Parathyroid adenoma (tissue), 2 donors: Measurements from ENCODE around the gene CELA1.

Experiments used
- H2AFZ ChIP-seq: fragments of 300-600 bp; sonication (generic); one replicate; pipeline ENCODE4 v1.7.0; 2017; ENCODE audit warnings: antibody characterized with exemption, mild to moderate bottlenecking
- H3K27ac ChIP-seq: fragments of 300-600 bp; sonication (generic); one replicate; pipeline ENCODE4 v1.7.0; 2017
- H3K27me3 ChIP-seq: fragments of 300-600 bp; sonication (generic); one replicate; pipeline ENCODE4 v1.7.0; 2017; ENCODE audit warnings: low read length; ENCODE audit not compliant: control insufficient read depth, insufficient read depth
- H3K36me3 ChIP-seq: fragments of 300-600 bp; sonication (generic); one replicate; pipeline ENCODE4 v1.7.0; 2017; ENCODE audit warnings: low read length; ENCODE audit not compliant: control insufficient read depth, insufficient read depth
- H3K4me1 ChIP-seq: fragments of 300-600 bp; sonication (generic); one replicate; pipeline ENCODE4 v1.7.0; 2017; ENCODE audit warnings: control low read depth
- H3K4me2 ChIP-seq: fragments of 300-600 bp; sonication (generic); one replicate; pipeline ENCODE4 v1.7.0; 2017; ENCODE audit warnings: low read length
- H3K4me3 ChIP-seq: fragments of 300-600 bp; sonication (generic); one replicate; pipeline ENCODE4 v1.7.0; 2017; ENCODE audit warnings: low read depth, low read length
- H3K79me2 ChIP-seq: fragments of 300-600 bp; sonication (generic); one replicate; pipeline ENCODE4 v1.7.0; 2017; ENCODE audit warnings: control low read depth
- H3K9ac ChIP-seq: fragments of 300-600 bp; sonication (generic); one replicate; pipeline ENCODE4 v1.7.0; 2017; ENCODE audit warnings: mild to moderate bottlenecking
- H3K9me3 ChIP-seq: fragments of 300-600 bp; sonication (generic); one replicate; pipeline ENCODE4 v1.7.0; 2017; ENCODE audit warnings: low read length; ENCODE audit not compliant: control insufficient read depth
- CTCF ChIP-seq: fragments of 300-600 bp; sonication (generic); IDR thresholded peaks from one replicate; pipeline ENCODE4 v1.7.0; 2017; ENCODE audit warnings: antibody characterized with exemption, mild to moderate bottlenecking
- donor health status: primary hyperparathyroidism.

Gene CELA1

GRCh38 chr12:51357374-51358047 lies 11.0 kb upstream of the CELA1 start:
- TF ChIP-seq CTCF: no peak
- H3K4me3 ChIP-seq: no peak overlapping the region
- H3K36me3 ChIP-seq: no peaks in the 10 kb centered on the region
- no peaks in the 10 kb centered on the region for H3K79me2 ChIP-seq
- no peaks in the 10 kb centered on the region for H3K27me3 ChIP-seq
- H3K4me1 ChIP-seq: no peaks in the 10 kb centered on the region
- H3K9ac ChIP-seq: no peak overlapping the region
- no peak overlapping the region for H2AFZ ChIP-seq
- H3K27ac ChIP-seq: no peak overlapping the region
- H3K9me3 ChIP-seq: no peaks in the 10 kb centered on the region
- no peak overlapping the region for H3K4me2 ChIP-seq

- H3K4me1 ChIP-seq: peaks cover 2% of the 10 kb centered on the region
- peak; percentile 40 for TF ChIP-seq CTCF
- no peak overlapping the region for H3K27ac ChIP-seq
- H3K9ac ChIP-seq: no peak overlapping the region
- H3K79me2 ChIP-seq: no peaks in the 10 kb centered on the region
- no peak overlapping the region for H2AFZ ChIP-seq
- H3K36me3 ChIP-seq: no peaks in the 10 kb centered on the region
- no peak overlapping the region for H3K4me3 ChIP-seq
- H3K27me3 ChIP-seq: no peaks in the 10 kb centered on the region
- H3K9me3 ChIP-seq: no peaks in the 10 kb centered on the region
- H3K4me2 ChIP-seq: no peak overlapping the region
Observed at GRCh38 chr12:51351913-51352532, 5.5 kb upstream of the CELA1 start.

- no peak overlapping the region for H3K27ac ChIP-seq
- no peaks in the 10 kb centered on the region for H3K9me3 ChIP-seq
- no peaks in the 10 kb centered on the region for H3K79me2 ChIP-seq
- H3K4me2 ChIP-seq: no peak overlapping the region
- H3K36me3 ChIP-seq: no peaks in the 10 kb centered on the region
- no peak overlapping the region for H3K4me3 ChIP-seq
- no peak overlapping the region for H2AFZ ChIP-seq
- no peaks in the 10 kb centered on the region for H3K27me3 ChIP-seq
- peaks cover 2% of the 10 kb centered on the region for H3K4me1 ChIP-seq
- TF ChIP-seq CTCF: no peak
- H3K9ac ChIP-seq: no peak overlapping the region
Observed at GRCh38 chr12:51349026-51349425, 2.5 kb upstream of the CELA1 start.

GRCh38 chr12:51348116-51348515 lies 1.6 kb upstream of the CELA1 start:
- Histone ChIP-seq H2AFZ (no peak overlapping the region), H3K9ac (no peak overlapping the region), H3K27ac (no peak overlapping the region), H3K4me1 (peaks cover 2% of the 10 kb centered on the region), H3K27me3 (no peaks in the 10 kb centered on the region), H3K4me2 (no peak overlapping the region), H3K4me3 (no peak overlapping the region), H3K36me3 (no peaks in the 10 kb centered on the region), H3K79me2 (no peaks in the 10 kb centered on the region), H3K9me3 (no peaks in the 10 kb centered on the region)
- no peak for TF ChIP-seq CTCF

GRCh38 chr12:51345681-51346080 lies 798 bp downstream of the CELA1 start:
- Histone ChIP-seq H3K4me1 (peaks cover 3% of the 10 kb centered on the region), H3K79me2 (no peaks in the 10 kb centered on the region), H3K9me3 (no peaks in the 10 kb centered on the region), H3K4me3 (no peak overlapping the region), H3K27ac (no peak overlapping the region), H3K36me3 (no peaks in the 10 kb centered on the region), H2AFZ (no peak overlapping the region), H3K9ac (no peak overlapping the region), H3K4me2 (no peak overlapping the region), H3K27me3 (no peaks in the 10 kb centered on the region)
- TF ChIP-seq CTCF: no peak
